Measurements from ENCODE around the gene TMEM250.

The TMEM250 gene

DNA sequence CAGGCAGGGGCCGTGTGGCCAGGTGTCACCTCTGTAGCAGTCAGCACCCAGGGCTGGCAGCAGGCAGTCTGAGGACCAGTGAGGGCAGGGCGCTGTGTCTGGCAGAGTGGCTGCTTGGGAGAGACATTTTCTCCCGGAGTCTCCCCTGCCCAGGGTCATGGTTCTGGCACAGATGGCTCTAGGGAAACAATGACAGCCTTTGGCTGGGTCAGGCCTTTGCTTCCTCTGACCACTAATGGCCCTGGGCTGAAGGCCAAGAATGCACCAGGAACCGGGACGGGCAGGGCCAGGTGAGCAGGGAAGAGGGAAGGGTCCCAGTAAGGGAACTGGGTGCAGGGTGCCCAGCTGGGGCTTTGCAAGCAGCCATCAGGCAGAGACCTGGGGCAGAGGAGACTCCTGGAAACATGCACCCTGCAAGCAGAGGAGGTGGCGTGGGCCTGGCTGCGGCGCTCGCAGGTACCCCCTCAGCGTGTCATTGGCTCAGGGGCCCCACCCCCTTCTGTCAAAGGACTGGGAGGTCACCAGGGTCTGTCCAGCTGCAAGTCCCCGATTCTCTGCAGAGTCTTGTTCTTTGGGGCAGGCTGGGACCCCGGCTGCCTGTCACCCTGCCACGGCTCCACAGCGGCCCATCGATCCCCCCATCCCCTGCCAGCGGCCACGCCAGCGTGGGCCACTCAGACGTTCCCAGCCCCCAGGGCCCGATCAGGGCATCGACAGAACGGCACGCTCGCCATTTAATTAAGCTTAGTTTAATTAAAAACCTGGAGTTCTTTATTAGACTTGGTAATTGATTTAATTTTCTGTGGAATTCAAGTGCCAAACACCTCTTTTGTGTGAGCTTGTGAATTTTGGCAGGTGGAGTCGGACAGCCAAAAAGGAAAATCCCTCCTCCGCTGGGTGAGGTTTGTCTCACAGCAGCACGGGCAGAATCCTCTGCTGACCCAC is 18.9 kb upstream of the TMEM250 start:
- H3K9me3 ChIP-seq (replicated peaks in 1 of 11), result no peaks in the 10 kb centered on the region
- H4K20me1 ChIP-seq, result peaks cover 0 to 34% (median 0%) of the 10 kb centered on the region in 11 experiments; a peak in 8 of 22 replicates
- peak overlapping the region in 4 of 11 experiments; percentile 18 to 44 (median 26); a peak in 6 of 22 replicates for H3K4me2 ChIP-seq
- H3K9ac ChIP-seq, result no peak overlapping the region
- no peak overlapping the region for H3K4me3 ChIP-seq
- H3K27me3 ChIP-seq, result peaks cover 21 to 36% (median 30%) of the 10 kb centered on the region in 11 experiments
- H3K36me3 ChIP-seq, result no peaks in the 10 kb centered on the region
- H3K4me1 ChIP-seq, result peaks cover 3 to 59% (median 46%) of the 10 kb centered on the region in 10 experiments; a peak in 18 of 20 replicates
- no peak overlapping the region for H3K27ac ChIP-seq
- no peak for TF ChIP-seq Cebpa-rat (IDR thresholded peaks at IDR 0.05)

DNA sequence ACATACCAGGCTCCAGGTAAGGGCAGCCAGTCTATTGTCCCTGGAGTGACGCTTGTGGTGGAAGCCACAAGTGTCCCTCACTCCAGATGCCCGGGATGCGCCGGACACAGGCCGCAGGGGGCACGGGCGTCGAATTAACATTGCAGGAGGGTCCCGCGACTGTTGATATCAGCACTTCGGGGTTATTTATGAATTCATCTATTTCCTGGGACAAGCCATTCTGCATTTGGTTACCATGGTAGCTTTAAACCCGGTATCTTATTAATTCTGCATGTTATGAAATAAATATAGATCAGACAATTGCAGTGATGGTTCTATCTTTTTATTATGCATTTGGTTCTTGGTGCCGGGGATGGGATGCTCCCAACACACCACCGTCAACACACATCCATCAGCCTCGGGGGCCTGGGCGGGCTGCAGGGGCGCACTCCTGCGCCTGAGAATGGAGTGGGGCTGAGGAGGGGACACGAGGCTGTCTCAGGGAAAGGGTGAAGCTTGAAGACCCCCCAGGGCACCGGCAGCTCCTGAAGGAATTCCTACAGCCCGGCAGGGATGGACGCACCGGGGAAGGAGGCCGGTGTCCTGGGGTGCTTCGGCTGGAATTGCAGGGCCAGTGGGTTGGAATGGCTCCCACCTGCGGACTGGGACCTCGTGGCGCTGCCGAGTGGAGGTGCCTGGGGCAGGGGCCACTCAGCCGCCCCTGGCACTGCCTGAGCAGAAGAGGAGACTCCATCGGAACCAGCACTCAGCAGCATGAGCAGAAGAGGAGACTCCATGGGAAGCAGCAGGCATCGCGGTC is 17.7 kb upstream of the TMEM250 start:
- Histone ChIP-seq H3K9ac (no peak overlapping the region), H3K4me2 (no peak overlapping the region), H3K36me3 (no peaks in the 10 kb centered on the region), H3K4me3 (no peak overlapping the region), H3K27ac (no peak overlapping the region), H3K27me3 (peaks cover 33 to 49% (median 42%) of the 10 kb centered on the region in 11 experiments), H4K20me1 (peaks cover 0 to 47% (median 0%) of the 10 kb centered on the region in 11 experiments; a peak in 8 of 22 replicates), H3K9me3 (replicated peaks in 1 of 11) (no peaks in the 10 kb centered on the region), H3K4me1 (peaks cover 3 to 55% (median 38%) of the 10 kb centered on the region in 10 experiments; a peak in 18 of 20 replicates)
- TF ChIP-seq Cebpa-rat (IDR thresholded peaks at IDR 0.05), result no peak

- Histone ChIP-seq H3K9ac (no peak overlapping the region), H3K4me3 (no peak overlapping the region), H3K27me3 (peaks cover 33 to 49% (median 44%) of the 10 kb centered on the region in 11 experiments), H3K4me1 (peaks cover 3 to 47% (median 30%) of the 10 kb centered on the region in 10 experiments; a peak in 18 of 20 replicates), H3K9me3 (replicated peaks in 1 of 11) (no peaks in the 10 kb centered on the region), H4K20me1 (peaks cover 0 to 47% (median 0%) of the 10 kb centered on the region in 11 experiments; a peak in 8 of 22 replicates), H3K4me2 (no peak overlapping the region), H3K36me3 (no peaks in the 10 kb centered on the region), H3K27ac (no peak overlapping the region)
- no peak for TF ChIP-seq Cebpa-rat (IDR thresholded peaks at IDR 0.05)
These were observed 16.9 kb upstream of the TMEM250 start for GRCh38 chr9:136135326-136136126.

DNA sequence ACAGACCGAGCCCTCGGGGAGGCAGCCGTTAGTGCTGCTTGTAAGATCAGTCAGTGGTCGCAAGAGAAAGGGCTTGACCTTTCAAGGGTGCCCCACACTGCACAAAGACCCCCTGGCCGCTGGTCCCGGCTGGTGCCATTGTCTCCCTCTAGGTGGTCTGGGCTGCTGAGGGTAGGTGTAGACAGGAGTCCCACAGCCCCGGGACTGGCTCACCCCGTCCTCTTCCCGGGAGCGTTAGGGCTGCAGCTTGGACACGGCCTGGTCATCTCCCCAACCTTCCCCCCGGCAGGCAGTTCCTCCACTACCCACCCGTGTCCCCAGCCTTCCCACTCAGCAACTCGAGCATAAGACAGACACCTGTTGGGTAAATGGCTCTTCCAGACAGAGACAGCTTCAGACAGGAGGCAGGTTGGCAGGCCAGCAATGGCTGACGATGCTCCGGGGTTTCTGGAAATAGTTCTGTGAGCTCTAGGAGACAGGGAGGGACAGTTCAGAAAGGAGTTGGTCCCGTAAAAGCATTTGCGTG is 15.3 kb upstream of the TMEM250 start:
- no peak for TF ChIP-seq Cebpa-rat (IDR thresholded peaks at IDR 0.05)
- Histone ChIP-seq H3K36me3 (no peaks in the 10 kb centered on the region), H3K4me1 (peaks cover 3 to 40% (median 27%) of the 10 kb centered on the region in 10 experiments; a peak in 18 of 20 replicates), H3K27me3 (peaks cover 33 to 57% (median 46%) of the 10 kb centered on the region in 11 experiments), H4K20me1 (peaks cover 0 to 47% (median 0%) of the 10 kb centered on the region in 11 experiments; a peak in 8 of 22 replicates), H3K9ac (peak overlapping the region in 2 of 11 experiments; percentile 44 to 49; a peak in 3 of 22 replicates), H3K27ac (no peak overlapping the region), H3K4me2 (peak overlapping the region; percentile 68 to 94 (median 88)), H3K9me3 (replicated peaks in 1 of 11) (no peaks in the 10 kb centered on the region), H3K4me3 (peak overlapping the region in 8 of 10 experiments; percentile 45 to 64 (median 52); a peak in 10 of 20 replicates)

GRCh38 chr9:136133191-136133958 is 14.7 kb upstream of the TMEM250 start:
- peak overlapping the region in 6 of 11 experiments; percentile 18 to 55 (median 43); a peak in 8 of 22 replicates for H3K9ac ChIP-seq
- peaks cover 33 to 60% (median 47%) of the 10 kb centered on the region in 11 experiments for H3K27me3 ChIP-seq
- H3K4me3 ChIP-seq, result peak overlapping the region; percentile 42 to 64 (median 50)

DNA sequence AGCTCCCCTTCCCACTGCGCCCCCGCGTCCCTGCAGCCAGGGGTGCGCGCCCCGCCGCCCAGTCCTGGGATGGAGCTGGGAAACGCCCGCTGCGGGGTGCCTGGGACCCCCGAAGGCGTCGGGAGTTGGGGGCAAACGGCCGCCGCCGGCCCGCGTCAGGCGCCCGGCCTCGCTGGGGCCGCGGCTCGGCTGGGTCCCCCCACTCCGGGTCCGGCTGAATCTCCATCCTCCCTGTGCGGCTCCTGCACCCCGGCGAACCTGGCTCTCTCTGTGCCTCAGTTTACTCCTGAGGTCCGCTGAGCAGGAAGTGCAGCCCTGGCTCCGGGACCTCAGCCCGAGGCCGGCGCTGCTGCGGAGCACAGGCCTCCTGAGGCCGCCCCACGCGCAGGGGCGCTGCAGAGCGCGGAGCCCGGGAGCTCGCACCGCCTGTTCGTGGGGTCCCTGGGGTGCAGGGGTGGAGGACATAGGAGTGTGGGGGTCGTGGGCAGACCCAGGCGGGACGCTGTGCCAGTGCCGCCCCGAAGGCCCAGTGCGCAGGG is 13.9 kb upstream of the TMEM250 start:
- Histone ChIP-seq H3K9me3 (replicated peaks in 1 of 11) (no peaks in the 10 kb centered on the region), H3K9ac (peak overlapping the region in 2 of 11 experiments; percentile 27 to 33; a peak in 1 of 22 replicates), H3K4me2 (peak overlapping the region; percentile 58 to 90 (median 74); a peak in 21 of 22 replicates), H4K20me1 (peaks cover 0 to 46% (median 0%) of the 10 kb centered on the region in 11 experiments; a peak in 8 of 22 replicates), H3K27me3 (peaks cover 33 to 60% (median 47%) of the 10 kb centered on the region in 11 experiments), H3K4me3 (peak overlapping the region in 6 of 10 experiments; percentile 26 to 60 (median 44); a peak in 11 of 20 replicates), H3K36me3 (no peaks in the 10 kb centered on the region), H3K27ac (no peak overlapping the region), H3K4me1 (peaks cover 3 to 27% (median 17%) of the 10 kb centered on the region in 10 experiments; a peak in 18 of 20 replicates)
- TF ChIP-seq Cebpa-rat (IDR thresholded peaks at IDR 0.05), result no peak

More at GRCh38 chr9:136133191-136133958, 14.7 kb upstream of the TMEM250 start:
- no peaks in the 10 kb centered on the region for H3K36me3 ChIP-seq
- H4K20me1 ChIP-seq, result peaks cover 0 to 47% (median 0%) of the 10 kb centered on the region in 11 experiments; a peak in 8 of 22 replicates
- no peak overlapping the region for H3K27ac ChIP-seq
- peaks cover 3 to 34% (median 22%) of the 10 kb centered on the region in 10 experiments; a peak in 18 of 20 replicates for H3K4me1 ChIP-seq
- no peaks in the 10 kb centered on the region for H3K9me3 ChIP-seq (replicated peaks in 1 of 11)
- TF ChIP-seq Cebpa-rat (IDR thresholded peaks at IDR 0.05), result no peak
- H3K4me2 ChIP-seq, result peak overlapping the region; percentile 68 to 94 (median 88)
